ENCODE results near the gene MASP2.
"Not testable (repeated sequence)": the region's sequence is repeated elsewhere in the genome, so short reads cannot be mapped to it uniquely, and the experiment has no call there.

MASP2 gene

DNA sequence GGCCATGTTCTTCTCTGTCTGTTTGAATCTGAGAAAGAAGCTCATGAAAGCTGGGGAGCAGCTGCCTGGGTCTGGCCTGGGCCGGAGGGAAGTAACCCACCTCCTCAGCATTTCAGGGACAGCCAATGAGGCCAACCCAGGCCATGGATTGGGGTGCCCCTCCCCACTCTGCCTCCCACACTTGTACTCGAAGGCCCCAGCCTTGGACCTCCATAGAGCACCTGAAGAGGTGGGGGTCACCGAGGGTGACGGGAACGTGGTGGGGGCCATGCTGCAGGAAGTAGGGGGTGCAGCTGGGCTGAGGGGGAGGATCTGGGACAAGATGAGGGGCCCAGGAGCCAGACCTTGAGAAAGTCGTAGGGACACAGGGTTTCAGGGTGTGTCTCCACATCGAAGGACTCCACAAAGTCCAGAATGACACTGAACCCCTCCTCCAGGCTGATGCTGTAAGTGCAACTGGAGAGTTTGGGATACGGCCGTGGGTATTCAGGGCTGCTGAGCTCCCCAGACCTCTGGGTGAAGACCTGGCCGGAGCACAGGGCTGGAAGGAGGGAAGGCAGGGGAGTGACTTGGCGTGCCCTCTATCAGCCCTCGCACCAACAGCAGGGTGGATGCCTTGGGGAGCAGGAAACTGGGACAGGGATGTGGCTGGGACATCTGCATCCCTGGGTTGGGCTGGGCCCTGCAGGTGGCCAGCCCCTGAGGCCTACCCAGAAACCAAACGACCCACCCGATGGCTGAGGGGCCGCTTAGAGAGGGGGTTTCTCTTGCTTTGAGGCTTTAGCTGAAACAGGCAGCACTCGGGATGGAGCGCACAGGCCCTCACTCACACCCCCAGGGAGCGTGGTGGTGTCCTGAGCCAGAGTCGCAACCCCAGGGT, 3.8 kb downstream of the MASP2 start:
- Histone ChIP-seq H3K36me3 (ENCODE audit: control insufficient read depth in 1 of 2, insufficient read depth in 2 of 2, low read length in 2 of 2) (no peaks in the 10 kb centered on the region), H3K4me1 (ENCODE audit: control insufficient read depth in 1 of 2, insufficient read depth in 2 of 2, low read length in 2 of 2) (no peaks in the 10 kb centered on the region), H3K27me3 (ENCODE audit: insufficient read depth, low read length) (no peaks in the 10 kb centered on the region), H4K8ac (ENCODE audit: low read depth, low read length) (no peak overlapping the region), H2BK5ac (ENCODE audit: low read depth, low read length, poor library complexity) (no peak overlapping the region), H3K14ac (ENCODE audit: low read length) (no peak overlapping the region), H3K9ac (ENCODE audit: low read length) (no peak overlapping the region), H4K91ac (ENCODE audit: low read depth, low read length) (no peak overlapping the region), H3K4me2 (ENCODE audit: low read length) (no peak overlapping the region), H2BK120ac (ENCODE audit: insufficient read depth, low read length, poor library complexity) (no peak overlapping the region), H2AFZ (ENCODE audit: insufficient read depth, low read length, poor library complexity) (no peak overlapping the region), H3K9me3 (ENCODE audit: insufficient read depth, low read depth, low read length) (peaks cover 3% of the 10 kb centered on the region), H3K79me1 (ENCODE audit: low read length) (no peaks in the 10 kb centered on the region), H3K23ac (ENCODE audit: low read length) (no peak overlapping the region), H2AK5ac (ENCODE audit: low read length) (no peak overlapping the region), H3K4me3 (ENCODE audit: low read depth, low read length) (no peak overlapping the region), H3K27ac (ENCODE audit: low read depth, low read length) (no peak overlapping the region), H3K4ac (ENCODE audit: low read depth, low read length) (no peak overlapping the region), H4K12ac (ENCODE audit: low read depth, low read length) (no peak overlapping the region), H3K18ac (ENCODE audit: low read length) (no peak overlapping the region), H3K79me2 (ENCODE audit: control insufficient read depth, insufficient read depth, low read length, poor library complexity) (no peaks in the 10 kb centered on the region), H2BK12ac (ENCODE audit: low read length) (no peak overlapping the region)
- WGBS (ENCODE audit: extremely low coverage, insufficient coverage, insufficient read length): no CpG with 5 or more reads among the region's 19 CpGs
- DNase-seq: no peak

DNA sequence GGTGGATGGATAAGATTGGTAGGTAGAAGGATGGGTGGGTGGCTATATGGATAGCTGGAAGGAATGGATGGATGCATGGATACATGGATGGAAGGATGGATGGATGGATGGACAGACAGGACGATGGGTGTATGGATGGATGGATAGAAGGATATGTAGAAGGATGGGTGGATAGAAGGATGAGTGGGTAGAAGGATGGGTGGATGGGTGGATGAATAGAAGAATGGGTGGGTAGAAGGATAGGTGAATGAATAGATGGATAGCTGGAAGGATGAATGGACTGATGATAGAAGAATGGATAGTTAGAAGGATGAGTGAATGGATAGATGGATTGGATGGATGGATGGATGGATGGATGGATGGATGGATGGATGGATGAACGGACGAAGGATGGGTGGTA, 5.0 kb downstream of the MASP2 start:
- 100% methylated on average over 2 of the region's 3 CpGs for WGBS (ENCODE audit: extremely low coverage, insufficient coverage, insufficient read length)
- Histone ChIP-seq H4K12ac (ENCODE audit: low read depth, low read length) (no peak overlapping the region), H3K18ac (ENCODE audit: low read length) (no peak overlapping the region), H3K4ac (ENCODE audit: low read depth, low read length) (no peak overlapping the region), H2AK5ac (ENCODE audit: low read length) (no peak overlapping the region), H3K27ac (ENCODE audit: low read depth, low read length) (no peak overlapping the region), H3K4me3 (ENCODE audit: low read depth, low read length) (no peak overlapping the region), H4K91ac (ENCODE audit: low read depth, low read length) (no peak overlapping the region), H3K79me1 (ENCODE audit: low read length) (no peaks in the 10 kb centered on the region), H3K79me2 (ENCODE audit: control insufficient read depth, insufficient read depth, low read length, poor library complexity) (no peaks in the 10 kb centered on the region), H4K8ac (ENCODE audit: low read depth, low read length) (no peak overlapping the region), H2BK5ac (ENCODE audit: low read depth, low read length, poor library complexity) (no peak overlapping the region), H3K9ac (ENCODE audit: low read length) (no peak overlapping the region), H3K23ac (ENCODE audit: low read length) (no peak overlapping the region), H3K4me1 (ENCODE audit: control insufficient read depth in 1 of 2, insufficient read depth in 2 of 2, low read length in 2 of 2) (no peaks in the 10 kb centered on the region), H3K36me3 (ENCODE audit: control insufficient read depth in 1 of 2, insufficient read depth in 2 of 2, low read length in 2 of 2) (no peaks in the 10 kb centered on the region), H2AFZ (ENCODE audit: insufficient read depth, low read length, poor library complexity) (no peak overlapping the region), H3K4me2 (ENCODE audit: low read length) (no peak overlapping the region), H2BK12ac (ENCODE audit: low read length) (no peak overlapping the region), H3K27me3 (ENCODE audit: insufficient read depth, low read length) (no peaks in the 10 kb centered on the region), H2BK120ac (ENCODE audit: insufficient read depth, low read length, poor library complexity) (no peak overlapping the region), H3K9me3 (ENCODE audit: insufficient read depth, low read depth, low read length) (peaks cover 3% of the 10 kb centered on the region), H3K14ac (ENCODE audit: low read length) (no peak overlapping the region)
- DNase-seq: no peak

DNA sequence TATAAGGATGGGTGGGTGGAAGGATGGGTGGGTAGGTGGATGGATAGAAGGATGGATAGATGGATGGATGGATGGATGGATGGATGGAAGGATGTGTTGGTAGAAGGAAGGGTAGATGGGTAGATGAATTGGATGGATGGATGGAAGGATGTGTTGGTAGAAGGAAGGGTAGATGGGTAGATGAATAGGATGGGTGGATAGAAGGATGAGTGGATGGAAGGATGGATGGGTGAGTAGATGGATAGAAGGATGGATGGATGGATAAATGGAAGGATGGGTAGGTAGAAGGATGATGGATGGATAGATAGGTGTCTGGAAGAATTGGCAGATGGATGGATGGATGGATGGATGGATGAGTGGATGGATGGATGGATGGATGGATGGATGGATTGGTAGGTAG, 6.0 kb downstream of the MASP2 start:
- Histone ChIP-seq H4K91ac (ENCODE audit: low read depth, low read length) (no peak overlapping the region), H3K9ac (ENCODE audit: low read length) (no peak overlapping the region), H3K4me1 (ENCODE audit: control insufficient read depth in 1 of 2, insufficient read depth in 2 of 2, low read length in 2 of 2) (no peaks in the 10 kb centered on the region), H3K9me3 (ENCODE audit: insufficient read depth, low read depth, low read length) (peaks cover 1% of the 10 kb centered on the region), H3K79me2 (ENCODE audit: control insufficient read depth, insufficient read depth, low read length, poor library complexity) (no peaks in the 10 kb centered on the region), H2BK12ac (ENCODE audit: low read length) (no peak overlapping the region), H3K4me3 (ENCODE audit: low read depth, low read length) (no peak overlapping the region), H2AFZ (ENCODE audit: insufficient read depth, low read length, poor library complexity) (no peak overlapping the region), H3K23ac (ENCODE audit: low read length) (no peak overlapping the region), H3K4me2 (ENCODE audit: low read length) (no peak overlapping the region), H3K14ac (ENCODE audit: low read length) (no peak overlapping the region), H3K4ac (ENCODE audit: low read depth, low read length) (no peak overlapping the region), H3K36me3 (ENCODE audit: control insufficient read depth in 1 of 2, insufficient read depth in 2 of 2, low read length in 2 of 2) (no peaks in the 10 kb centered on the region), H3K18ac (ENCODE audit: low read length) (no peak overlapping the region), H3K27me3 (ENCODE audit: insufficient read depth, low read length) (no peaks in the 10 kb centered on the region), H3K79me1 (ENCODE audit: low read length) (no peaks in the 10 kb centered on the region), H3K27ac (ENCODE audit: low read depth, low read length) (no peak overlapping the region), H2BK5ac (ENCODE audit: low read depth, low read length, poor library complexity) (no peak overlapping the region), H4K12ac (ENCODE audit: low read depth, low read length) (no peak overlapping the region), H2AK5ac (ENCODE audit: low read length) (no peak overlapping the region), H4K8ac (ENCODE audit: low read depth, low read length) (no peak overlapping the region), H2BK120ac (ENCODE audit: insufficient read depth, low read length, poor library complexity) (no peak overlapping the region)
- no peak for DNase-seq

DNA sequence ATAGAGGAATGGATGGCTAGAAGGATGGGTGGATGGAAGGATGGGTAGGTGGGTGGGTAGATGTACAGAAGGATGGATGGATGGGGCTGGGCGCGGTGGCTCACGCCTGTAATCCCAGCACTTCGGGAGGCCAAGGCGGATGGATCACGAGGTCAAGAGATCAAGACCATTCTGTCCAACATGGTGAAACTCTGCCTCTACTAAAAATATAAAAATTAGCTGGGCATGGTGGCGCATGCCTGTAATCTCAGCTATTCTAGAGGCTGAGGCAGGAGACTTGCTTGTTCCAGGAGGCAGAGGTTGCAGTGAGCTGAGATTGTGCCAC, 7.0 kb downstream of the MASP2 start:
- not testable (repeated sequence) for H3K9ac ChIP-seq (ENCODE audit: low read length); H3K23ac ChIP-seq (ENCODE audit: low read length); H4K8ac ChIP-seq (ENCODE audit: low read depth, low read length); DNase-seq; H4K91ac ChIP-seq (ENCODE audit: low read depth, low read length); H3K4ac ChIP-seq (ENCODE audit: low read depth, low read length); H3K27ac ChIP-seq (ENCODE audit: low read depth, low read length); H3K79me2 ChIP-seq (ENCODE audit: control insufficient read depth, insufficient read depth, low read length, poor library complexity); H3K4me2 ChIP-seq (ENCODE audit: low read length); H3K18ac ChIP-seq (ENCODE audit: low read length); H4K12ac ChIP-seq (ENCODE audit: low read depth, low read length); H3K79me1 ChIP-seq (ENCODE audit: low read length); H2BK120ac ChIP-seq (ENCODE audit: insufficient read depth, low read length, poor library complexity); H3K27me3 ChIP-seq (ENCODE audit: insufficient read depth, low read length); H2AFZ ChIP-seq (ENCODE audit: insufficient read depth, low read length, poor library complexity); H2BK5ac ChIP-seq (ENCODE audit: low read depth, low read length, poor library complexity); H2AK5ac ChIP-seq (ENCODE audit: low read length); H3K4me1 ChIP-seq (ENCODE audit: control insufficient read depth in 1 of 2, insufficient read depth in 2 of 2, low read length in 2 of 2); H3K36me3 ChIP-seq (ENCODE audit: control insufficient read depth in 1 of 2, insufficient read depth in 2 of 2, low read length in 2 of 2); H2BK12ac ChIP-seq (ENCODE audit: low read length); H3K9me3 ChIP-seq (ENCODE audit: insufficient read depth, low read depth, low read length); H3K4me3 ChIP-seq (ENCODE audit: low read depth, low read length); H3K14ac ChIP-seq (ENCODE audit: low read length)
- WGBS (ENCODE audit: extremely low coverage, insufficient coverage, insufficient read length): no CpG with 5 or more reads among the region's 7 CpGs
